ENCODE data around the gene WWC2.
"Not testable (repeated sequence)": the region's sequence is repeated elsewhere in the genome, so short reads cannot be mapped to it uniquely, and the experiment has no call there.

The WWC2 gene

DNA sequence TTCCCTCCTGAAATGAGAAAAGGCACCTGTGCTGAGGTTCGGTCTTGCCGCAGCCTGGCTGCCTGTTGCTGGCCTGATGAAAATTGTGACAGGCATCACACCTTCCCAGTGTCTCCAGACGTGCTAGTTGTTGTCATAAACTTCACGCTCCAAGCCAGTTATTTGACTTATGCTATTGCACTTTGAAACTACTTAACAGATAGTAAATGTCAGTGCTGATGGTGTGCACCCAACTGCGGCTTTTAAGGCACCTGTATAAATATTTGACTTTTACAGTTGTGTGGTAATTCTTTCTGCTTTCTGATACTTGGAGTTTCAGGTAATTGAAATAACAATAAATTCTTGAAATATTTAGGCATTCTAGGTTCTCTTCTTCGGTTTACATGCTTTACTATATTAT lies 1.8 kb downstream of the WWC2 start:
- no peak for DNase-seq (ENCODE audit: low read depth)

GRCh38 chr4:183101956-183102480 lies 3.0 kb downstream of the WWC2 start:
- no peak for DNase-seq (ENCODE audit: low read depth)

- no peak for DNase-seq (ENCODE audit: low read depth)
Measured at GRCh38 chr4:183105092-183105491, 6.0 kb downstream of the WWC2 start.

- no peak for DNase-seq (ENCODE audit: low read depth)
Measured at GRCh38 chr4:183106839-183107238, 7.8 kb downstream of the WWC2 start.

GRCh38 chr4:183107891-183108459 lies 8.9 kb downstream of the WWC2 start:
- no peak for DNase-seq (ENCODE audit: low read depth)

GRCh38 chr4:183110244-183110643 lies 11.2 kb downstream of the WWC2 start:
- DNase-seq (ENCODE audit: low read depth) = no peak

DNA sequence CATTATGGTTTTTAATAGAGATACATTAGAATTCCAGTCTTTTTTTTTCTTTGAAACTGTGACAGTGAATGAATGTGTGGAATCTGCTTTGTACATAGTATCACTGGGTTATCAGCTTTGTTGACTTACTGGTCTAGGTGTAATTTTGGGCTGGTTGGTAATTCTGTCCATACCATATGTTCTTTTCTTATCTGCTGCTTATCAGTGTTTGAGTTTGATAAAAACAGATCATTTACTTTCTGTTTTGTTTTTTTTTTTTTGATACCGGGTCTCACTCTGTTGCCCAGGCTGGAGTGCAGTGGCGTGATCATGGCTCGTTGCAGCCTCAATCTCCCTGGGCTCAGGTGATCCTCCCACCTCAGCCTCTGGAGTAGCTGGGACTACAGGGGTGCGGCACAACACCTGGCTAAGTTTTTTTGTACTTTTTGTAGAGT lies 12.4 kb downstream of the WWC2 start:
- DNase-seq (ENCODE audit: low read depth) = no peak

- no peak for DNase-seq (ENCODE audit: low read depth)
Measured at GRCh38 chr4:183118141-183118540, 19.1 kb downstream of the WWC2 start.

DNA sequence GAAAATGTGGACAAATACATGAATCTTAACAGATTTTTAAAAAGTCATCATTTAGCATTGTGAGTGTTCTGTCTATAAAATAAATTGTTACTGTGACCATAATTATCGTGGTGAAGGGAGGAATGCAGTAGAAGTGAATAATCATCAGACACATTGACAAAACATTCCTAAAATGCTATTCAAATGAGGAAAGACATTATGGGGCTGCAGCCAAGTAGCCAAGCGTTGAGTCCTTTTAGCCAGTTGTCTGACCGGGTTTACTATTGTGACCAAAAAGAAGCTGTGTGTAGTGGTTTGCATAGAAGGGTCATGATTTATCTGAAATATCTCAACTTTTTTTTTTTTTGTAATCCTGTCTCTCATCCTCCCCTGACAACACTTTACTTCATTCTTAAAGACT lies 19.5 kb downstream of the WWC2 start:
- DNase-seq (ENCODE audit: low read depth) = no peak

DNA sequence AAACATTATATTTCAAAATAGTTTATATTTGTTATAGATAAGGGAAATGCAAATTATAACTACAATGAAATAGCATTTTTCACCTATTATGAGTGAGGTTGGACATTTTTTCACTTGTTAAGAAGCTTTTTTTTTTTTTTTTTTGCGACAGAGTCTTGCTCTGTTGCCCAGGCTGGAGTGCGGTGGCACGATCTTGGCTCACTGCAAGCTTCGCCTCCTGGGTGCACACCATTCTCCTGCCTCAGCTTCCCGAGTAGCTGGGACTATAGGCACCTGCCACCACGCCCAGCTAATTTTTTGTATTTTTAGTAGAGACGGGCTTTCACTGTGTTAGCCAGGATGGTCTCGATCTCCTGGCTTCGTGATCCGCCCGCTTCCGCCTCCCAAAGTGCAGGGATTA lies 22.6 kb downstream of the WWC2 start:
- not testable (repeated sequence) for DNase-seq (ENCODE audit: low read depth)

GRCh38 chr4:183124228-183124627 lies 25.2 kb downstream of the WWC2 start:
- DNase-seq (ENCODE audit: low read depth) = no peak

GRCh38 chr4:183124865-183125264 lies 25.8 kb downstream of the WWC2 start:
- DNase-seq (ENCODE audit: low read depth) = no peak

- DNase-seq (ENCODE audit: low read depth) = no peak
Measured at GRCh38 chr4:183129125-183129524, 30.1 kb downstream of the WWC2 start.

GRCh38 chr4:183129675-183130074 lies 30.6 kb downstream of the WWC2 start:
- DNase-seq (ENCODE audit: low read depth) = no peak

GRCh38 chr4:183130328-183131155 lies 31.5 kb downstream of the WWC2 start:
- DNase-seq (ENCODE audit: low read depth) = no peak

DNA sequence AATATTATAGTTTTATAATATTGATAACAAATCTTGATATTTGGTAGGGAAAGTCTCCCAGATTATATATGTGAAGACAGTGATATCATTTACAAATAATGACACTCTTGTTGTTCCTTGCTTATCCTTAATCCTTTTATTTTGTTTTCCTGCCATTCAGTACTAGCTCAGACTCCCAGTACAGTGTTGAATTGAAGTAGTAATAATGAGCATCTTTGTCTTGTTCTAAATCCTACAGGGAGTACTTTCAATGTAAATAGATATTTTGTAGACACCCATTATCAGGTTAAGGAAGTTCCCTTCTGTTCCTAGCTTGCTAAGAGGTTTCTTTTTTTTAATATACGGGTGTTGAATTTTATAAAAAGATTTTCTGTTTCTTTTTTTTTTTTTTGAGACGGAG lies 33.0 kb downstream of the WWC2 start:
- DNase-seq (ENCODE audit: low read depth) = no peak

DNA sequence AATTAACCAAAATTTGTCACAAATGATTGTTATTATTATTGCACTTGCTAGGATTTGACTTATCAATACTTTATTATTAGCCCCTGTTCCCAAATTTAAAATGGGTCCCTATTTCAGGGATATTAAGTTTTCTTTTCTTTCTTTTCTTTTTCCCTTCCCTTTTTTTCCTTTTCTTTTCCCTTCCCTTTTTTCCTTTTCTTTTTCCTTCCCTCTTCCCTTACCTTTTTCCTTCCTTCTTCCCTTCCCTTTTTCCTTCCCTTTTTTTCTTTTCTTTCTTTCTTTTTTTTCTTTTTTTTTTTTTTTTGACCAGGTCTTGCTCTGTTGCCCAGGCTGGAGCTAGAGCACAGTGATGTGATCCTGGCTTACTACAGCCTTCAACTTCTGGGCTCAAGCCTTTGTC lies 33.8 kb downstream of the WWC2 start:
- no peak for DNase-seq (ENCODE audit: low read depth)

- no peak for DNase-seq (ENCODE audit: low read depth)
Measured at GRCh38 chr4:183136855-183137254, 37.8 kb downstream of the WWC2 start.

GRCh38 chr4:183139058-183139750 lies 40.1 kb downstream of the WWC2 start:
- no peak for DNase-seq (ENCODE audit: low read depth)

GRCh38 chr4:183139972-183140570 lies 41.0 kb downstream of the WWC2 start:
- DNase-seq (ENCODE audit: low read depth) = no peak

DNA sequence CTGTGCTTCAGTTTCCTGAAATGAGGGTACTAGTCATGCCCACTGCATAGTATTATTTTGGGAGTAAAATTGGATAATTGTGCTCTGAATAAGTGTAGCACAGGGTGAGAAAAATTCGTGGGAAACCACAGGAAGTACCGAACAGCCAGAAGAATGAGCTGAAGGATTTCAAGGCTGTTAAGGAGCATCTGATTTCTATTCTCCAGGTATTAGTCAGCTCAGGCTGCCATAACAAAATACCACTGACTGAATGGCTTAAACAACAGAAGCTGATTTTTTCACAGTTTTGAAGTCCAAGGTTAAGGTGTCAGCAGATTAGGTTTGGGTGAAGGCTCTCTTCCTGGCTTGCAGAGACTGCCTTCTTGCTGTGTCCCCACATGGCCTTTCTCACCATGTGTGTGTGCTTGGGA lies 41.9 kb downstream of the WWC2 start:
- DNase-seq (ENCODE audit: low read depth) = no peak

DNA sequence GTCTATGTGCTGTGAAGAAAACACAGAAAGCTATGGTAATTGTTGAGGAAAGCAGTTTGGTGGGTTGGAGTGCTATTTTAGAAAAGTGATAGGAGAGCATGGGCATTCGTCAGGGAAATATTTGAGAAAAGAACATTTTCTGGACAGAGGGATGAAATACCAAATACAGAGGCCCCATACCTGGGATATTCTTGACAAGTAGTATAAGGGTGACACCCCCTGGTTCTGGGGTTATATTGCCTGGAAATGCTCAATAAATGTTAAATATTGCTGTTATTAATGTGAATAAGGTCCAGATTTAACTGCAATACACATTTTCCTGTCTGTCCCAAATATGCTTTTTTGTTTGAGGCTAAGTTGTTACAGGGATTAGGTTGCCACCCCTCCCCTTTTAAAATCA lies 42.9 kb downstream of the WWC2 start:
- no peak for DNase-seq (ENCODE audit: low read depth)
